Ovary (tissue), 3 donors: ENCODE measurements around the gene MON1B.

Experiments
- EP300 ChIP-seq: sonication (generic); formaldehyde crosslinking; IDR thresholded peaks from one replicate; pipeline ENCODE4 v1.6.1; 2017; ENCODE audit warnings: antibody characterized with exemption
- POLR2A ChIP-seq: fragments of 450-650 bp; IDR thresholded peaks from one replicate; pipeline ENCODE4 v1.6.1; 2017; ENCODE audit warnings: antibody characterized with exemption, mild to moderate bottlenecking, moderate library complexity
- TF ChIP-seq, protein P1 (sequence below), 3 donors: fragments of 450-650 bp in 2 of 3; fragments of 200-600 bp in 1 of 3; IDR thresholded peaks; one replicate each; pipeline versions ENCODE4 v1.5.1 to v1.8.0; 2016 to 2022; ENCODE audit warnings: antibody characterized with exemption in 3 of 3, mild to moderate bottlenecking in 1 of 3
- donor health status: DM: no; HTN: no; CAD: no.

DNA sequence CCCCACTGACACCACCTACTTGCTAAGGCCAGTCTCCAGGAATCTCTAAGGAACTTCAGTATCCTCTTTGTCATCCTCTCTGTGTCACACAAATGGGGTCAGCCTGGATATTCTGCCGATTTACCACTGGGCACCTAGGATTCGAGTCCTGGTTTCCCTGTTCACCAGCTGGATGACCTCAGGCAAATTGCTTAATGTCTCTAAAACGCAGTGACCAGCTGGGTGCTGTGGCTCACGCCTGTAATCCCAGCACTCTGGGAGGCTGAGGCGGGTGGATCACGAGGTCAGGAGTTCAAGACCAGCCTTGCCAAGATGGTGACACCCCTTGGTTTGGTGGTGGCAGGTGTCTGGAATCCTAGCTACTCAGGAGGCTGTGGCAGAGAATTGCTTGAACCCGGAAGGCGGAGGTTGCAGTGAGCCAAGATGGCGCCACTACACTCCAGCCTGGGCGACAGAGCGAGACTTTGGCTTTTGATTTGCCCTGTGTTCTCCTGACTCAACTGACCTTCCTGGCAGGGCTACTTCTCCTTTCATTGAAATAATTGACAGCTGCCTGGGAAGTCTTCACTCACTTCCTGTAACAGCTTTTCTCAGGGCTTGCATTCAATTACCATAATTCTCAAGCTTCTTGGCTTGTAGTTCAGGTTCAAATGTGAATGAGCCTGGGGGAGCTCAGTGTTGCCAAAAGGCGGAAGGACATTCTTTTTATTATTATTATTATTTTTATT is 23.6 kb downstream of the MON1B start:
- TF ChIP-seq, protein P1, sequence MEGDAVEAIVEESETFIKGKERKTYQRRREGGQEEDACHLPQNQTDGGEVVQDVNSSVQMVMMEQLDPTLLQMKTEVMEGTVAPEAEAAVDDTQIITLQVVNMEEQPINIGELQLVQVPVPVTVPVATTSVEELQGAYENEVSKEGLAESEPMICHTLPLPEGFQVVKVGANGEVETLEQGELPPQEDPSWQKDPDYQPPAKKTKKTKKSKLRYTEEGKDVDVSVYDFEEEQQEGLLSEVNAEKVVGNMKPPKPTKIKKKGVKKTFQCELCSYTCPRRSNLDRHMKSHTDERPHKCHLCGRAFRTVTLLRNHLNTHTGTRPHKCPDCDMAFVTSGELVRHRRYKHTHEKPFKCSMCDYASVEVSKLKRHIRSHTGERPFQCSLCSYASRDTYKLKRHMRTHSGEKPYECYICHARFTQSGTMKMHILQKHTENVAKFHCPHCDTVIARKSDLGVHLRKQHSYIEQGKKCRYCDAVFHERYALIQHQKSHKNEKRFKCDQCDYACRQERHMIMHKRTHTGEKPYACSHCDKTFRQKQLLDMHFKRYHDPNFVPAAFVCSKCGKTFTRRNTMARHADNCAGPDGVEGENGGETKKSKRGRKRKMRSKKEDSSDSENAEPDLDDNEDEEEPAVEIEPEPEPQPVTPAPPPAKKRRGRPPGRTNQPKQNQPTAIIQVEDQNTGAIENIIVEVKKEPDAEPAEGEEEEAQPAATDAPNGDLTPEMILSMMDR (IDR thresholded peaks at IDR 0.05): no peak
- TF ChIP-seq POLR2A (no peak), EP300 (no peak)
